PC-3 (cell line): ENCODE results near the gene SERAC1. TPM values are rescaled to one million over a fixed set of nuclear protein-coding genes. Genes with fewer than 3 reads are reported as not detected.
A peak's percentile ranks its signal among the peaks of the same experiment; 100 is the strongest.

ENCODE experiments used
- ATAC-seq: fragments of 200-7000 bp; cut with Tn5 transposase; 2 replicates; pipeline ENCODE4 v1.9.1; 2020; ENCODE audit warnings: mild to moderate bottlenecking, moderate library complexity
- BruUV-seq: library from RNA; stranded (reverse); fragments of 400-500 nt; replicated peaks from 2 replicates; lab custom pipeline; 2021; lab: Mats Ljungman, UMichigan
- CTCF ChIA-PET: fragments of 300-600 bp; sonication (Branson Sonifier 250); formaldehyde crosslinking; loops from one replicate; lab custom pipeline; 2022; ENCODE audit warnings: antibody characterized with exemption; lab: Charles Lee
- POLR2A ChIA-PET: fragments of 300-600 bp; sonication (Branson Sonifier 250); formaldehyde crosslinking; loops from one replicate; lab custom pipeline; 2022; ENCODE audit warnings: antibody characterized with exemption; ENCODE audit not compliant: unreplicated experiment; lab: Charles Lee
- DNase-seq: peaks from one replicate; pipeline ENCODE4 v3.0.0-alpha.2; 2015
- H2AFZ ChIP-seq: fragments of 300-600 bp; sonication (generic); 2 replicates; pipeline ENCODE4 v1.6.0; 2016; ENCODE audit warnings: antibody characterized with exemption, low read length
- H3F3A ChIP-seq: fragments of 300-600 bp; sonication (generic); one replicate; pipeline ENCODE4 v1.6.0; 2017; ENCODE audit warnings: antibody characterized with exemption, low read length, control low read depth, mild to moderate bottlenecking; ENCODE audit not compliant: unreplicated experiment
- H3K27ac ChIP-seq: fragments of 300-600 bp; sonication (generic); 2 replicates; pipeline ENCODE4 v1.5.1; 2016; ENCODE audit warnings: mild to moderate bottlenecking, low read length
- H3K27me3 ChIP-seq: fragments of 300-600 bp; sonication (generic); 2 replicates; pipeline ENCODE4 v1.6.1; 2016; ENCODE audit warnings: low read length, mixed read lengths
- H3K36me3 ChIP-seq: fragments of 300-600 bp; sonication (generic); 2 replicates; pipeline ENCODE4 v1.6.1; 2016; ENCODE audit warnings: low read depth, mixed run types, low read length, mixed read lengths
- H3K4me1 ChIP-seq: fragments of 300-600 bp; sonication (generic); 2 replicates; pipeline ENCODE4 v1.5.1; 2016; ENCODE audit warnings: low read length; ENCODE audit not compliant: insufficient read depth
- H3K4me2 ChIP-seq: fragments of 300-600 bp; sonication (generic); 2 replicates; pipeline ENCODE4 v1.6.0; 2016; ENCODE audit warnings: low read length
- H3K4me3 ChIP-seq: fragments of 300-600 bp; sonication (generic); 2 replicates; pipeline ENCODE4 v1.5.1; 2016; ENCODE audit warnings: mild to moderate bottlenecking, low read length, mixed read lengths
- H3K79me2 ChIP-seq: fragments of 300-600 bp; sonication (generic); 2 replicates; pipeline ENCODE4 v1.6.1; 2017; ENCODE audit warnings: low read length, mixed read lengths
- H3K9ac ChIP-seq: fragments of 300-600 bp; sonication (generic); 2 replicates; pipeline ENCODE4 v1.6.0; 2016; ENCODE audit warnings: mild to moderate bottlenecking, low read length
- H3K9me2 ChIP-seq: fragments of 300-600 bp; sonication (generic); replicated peaks from 2 replicates; pipeline ENCODE4 v1.6.1; 2016; ENCODE audit warnings: mixed run types, low read length, mixed read lengths
- H3K9me3 ChIP-seq: fragments of 300-600 bp; sonication (generic); 2 replicates; pipeline ENCODE4 v1.6.1; 2016; ENCODE audit warnings: low read length, mixed read lengths
- H4K20me1 ChIP-seq: fragments of 300-600 bp; sonication (generic); 2 replicates; pipeline ENCODE4 v1.6.1; 2016; ENCODE audit warnings: low read length, mixed read lengths
- EZH2 ChIP-seq: fragments of 300-600 bp; sonication (generic); IDR thresholded peaks from one replicate; pipeline ENCODE4 v1.6.1; 2017; ENCODE audit warnings: antibody characterized with exemption, mild to moderate bottlenecking, low read length; ENCODE audit not compliant: unreplicated experiment
- EZH2phosphoT487 ChIP-seq: fragments of 300-600 bp; sonication (generic); IDR thresholded peaks from 2 replicates; pipeline ENCODE4 v1.6.1; 2018; ENCODE audit warnings: mild to moderate bottlenecking, antibody characterized with exemption, low read length, borderline replicate concordance
- intact Hi-C: fragments of 100-400 bp; cut with micrococcal nuclease; formaldehyde crosslinking; loops from 2 replicates; pipeline ENCODE4 v1.9.0; 2023
- total RNA-seq: library from RNA; depleted of rRNA; stranded (reverse); fragments of >200 nt; gene quantifications from 2 replicates; pipeline ENCODE4 v1.2.3, GENCODE V29; 2014
- TF ChIP-seq, protein P1 (sequence below): fragments of 300-600 bp; sonication (generic); conservative IDR thresholded peaks from 2 replicates; pipeline ENCODE4 v1.5.1; 2017; ENCODE audit warnings: antibody characterized with exemption, low read depth, mild to moderate bottlenecking, low read length

SERAC1 gene
- total RNA-seq, 1 experiment from 2014 or later = 3.9 TPM

DNA sequence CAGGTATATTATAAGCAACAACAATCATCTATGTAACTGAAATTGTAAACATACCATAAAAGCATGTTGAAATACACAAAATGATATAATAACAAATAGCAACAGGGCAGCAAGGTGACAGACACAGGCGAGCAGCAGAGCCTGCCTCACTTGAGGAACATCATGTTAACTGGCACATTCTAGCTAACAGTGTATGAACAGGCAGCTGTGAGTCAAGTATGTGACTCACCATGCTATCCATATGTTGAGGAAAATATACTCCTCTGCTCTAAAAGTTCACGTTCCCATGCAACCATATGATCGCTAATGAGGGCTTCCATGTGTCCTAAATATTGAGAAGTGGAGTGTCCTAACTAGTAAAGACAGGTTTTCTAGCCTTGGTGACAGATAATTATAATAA lies 18.4 kb downstream of the SERAC1 start:
- ChIA-PET POLR2A (no interaction called here), CTCF (no interaction called here)
- H3F3A ChIP-seq = no peaks in the 10 kb centered on the region
- TF ChIP-seq EZH2phosphoT487 = no peak
- TF ChIP-seq EZH2 = no peak
- TF ChIP-seq, protein P1, sequence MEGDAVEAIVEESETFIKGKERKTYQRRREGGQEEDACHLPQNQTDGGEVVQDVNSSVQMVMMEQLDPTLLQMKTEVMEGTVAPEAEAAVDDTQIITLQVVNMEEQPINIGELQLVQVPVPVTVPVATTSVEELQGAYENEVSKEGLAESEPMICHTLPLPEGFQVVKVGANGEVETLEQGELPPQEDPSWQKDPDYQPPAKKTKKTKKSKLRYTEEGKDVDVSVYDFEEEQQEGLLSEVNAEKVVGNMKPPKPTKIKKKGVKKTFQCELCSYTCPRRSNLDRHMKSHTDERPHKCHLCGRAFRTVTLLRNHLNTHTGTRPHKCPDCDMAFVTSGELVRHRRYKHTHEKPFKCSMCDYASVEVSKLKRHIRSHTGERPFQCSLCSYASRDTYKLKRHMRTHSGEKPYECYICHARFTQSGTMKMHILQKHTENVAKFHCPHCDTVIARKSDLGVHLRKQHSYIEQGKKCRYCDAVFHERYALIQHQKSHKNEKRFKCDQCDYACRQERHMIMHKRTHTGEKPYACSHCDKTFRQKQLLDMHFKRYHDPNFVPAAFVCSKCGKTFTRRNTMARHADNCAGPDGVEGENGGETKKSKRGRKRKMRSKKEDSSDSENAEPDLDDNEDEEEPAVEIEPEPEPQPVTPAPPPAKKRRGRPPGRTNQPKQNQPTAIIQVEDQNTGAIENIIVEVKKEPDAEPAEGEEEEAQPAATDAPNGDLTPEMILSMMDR = no peak
- no peak overlapping the region for H3K9ac ChIP-seq
- H3K9me2 ChIP-seq = no peaks in the 10 kb centered on the region
- H3K4me2 ChIP-seq = 0 out of 2 replicates have a peak overlapping the region, but pooled peaks have one; percentile 46
- DNase-seq = peak; percentile 63
- peak; percentile 67 for ATAC-seq
- no peaks in the 10 kb centered on the region for H3K36me3 ChIP-seq
- H3K27ac ChIP-seq = peak overlapping the region; percentile 52
- H3K27me3 ChIP-seq = no peaks in the 10 kb centered on the region
- BruUV-seq = no TSS peak
- no peaks in the 10 kb centered on the region for H3K79me2 ChIP-seq
- no peak overlapping the region for H2AFZ ChIP-seq
- intact Hi-C loops = loop anchor here (2.0 kb wide), 1 partner anchor 17 kb away; no protein-coding TSS in a partner anchor
- peaks cover 28% of the 10 kb centered on the region for H3K4me1 ChIP-seq
- no peaks in the 10 kb centered on the region for H3K9me3 ChIP-seq
- H4K20me1 ChIP-seq = no peaks in the 10 kb centered on the region
- H3K4me3 ChIP-seq = no peak overlapping the region

DNA sequence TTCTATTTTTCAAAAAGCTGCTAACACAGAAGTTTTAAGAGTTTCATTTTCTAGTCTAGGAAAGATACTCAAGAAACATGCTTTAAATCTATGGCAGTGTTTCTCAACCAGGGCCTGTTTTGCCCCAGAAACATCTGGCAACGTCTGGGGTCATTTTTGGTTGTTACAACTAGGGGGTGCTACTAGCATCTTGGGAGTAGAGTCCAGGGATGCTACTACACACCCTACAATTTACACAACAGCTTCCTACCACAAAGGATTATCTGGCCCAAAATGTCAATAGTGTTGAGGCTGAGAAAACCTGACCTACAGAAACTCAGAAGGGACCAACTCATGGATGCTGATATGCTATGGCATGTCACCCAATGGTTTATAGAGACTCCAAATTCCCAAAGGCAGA lies 24.4 kb downstream of the SERAC1 start:
- no peak overlapping the region for H3K9ac ChIP-seq
- TF ChIP-seq, protein P1 = peak; percentile 55
- TF ChIP-seq EZH2 = no peak
- TF ChIP-seq EZH2phosphoT487 = no peak
- H2AFZ ChIP-seq = no peak overlapping the region
- H3K4me1 ChIP-seq = peaks cover 15% of the 10 kb centered on the region
- H3K36me3 ChIP-seq = no peaks in the 10 kb centered on the region
- BruUV-seq = no TSS peak
- intact Hi-C loops = no loop called here
- no peaks in the 10 kb centered on the region for H4K20me1 ChIP-seq
- no peaks in the 10 kb centered on the region for H3K27me3 ChIP-seq
- H3K9me3 ChIP-seq = no peaks in the 10 kb centered on the region
- H3F3A ChIP-seq = no peaks in the 10 kb centered on the region
- ATAC-seq (no peak), DNase-seq (peak; percentile 30)
- no peak overlapping the region for H3K4me3 ChIP-seq
- CTCF ChIA-PET = no interaction called here
- H3K27ac ChIP-seq = no peak overlapping the region
- H3K4me2 ChIP-seq = no peak overlapping the region
- POLR2A ChIA-PET = no interaction called here
- no peaks in the 10 kb centered on the region for H3K79me2 ChIP-seq
- no peaks in the 10 kb centered on the region for H3K9me2 ChIP-seq

DNA sequence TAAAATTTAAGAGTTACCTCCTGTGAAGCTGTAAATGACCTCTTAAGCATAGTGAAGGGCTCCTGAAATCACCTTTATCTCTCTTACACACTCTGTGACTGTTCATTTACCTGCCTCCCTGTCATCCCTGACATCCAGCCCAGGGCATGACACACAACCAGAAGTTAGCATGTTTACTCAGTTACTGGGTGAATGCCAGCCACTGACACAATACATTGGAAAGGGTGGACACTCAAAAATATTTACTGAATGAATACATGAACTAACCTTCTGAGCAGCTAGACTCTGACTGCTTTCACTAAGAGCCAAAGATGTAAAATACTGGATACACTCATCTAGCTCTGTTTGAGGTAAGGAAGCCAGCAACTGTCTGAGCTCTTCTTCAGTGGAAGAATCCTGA lies 25.3 kb downstream of the SERAC1 start:
- H2AFZ ChIP-seq = no peak overlapping the region
- H3K9me2 ChIP-seq = no peaks in the 10 kb centered on the region
- ATAC-seq (peak; percentile 96), DNase-seq (peak; percentile 96)
- POLR2A ChIA-PET = no interaction called here
- BruUV-seq = no TSS peak
- no peak overlapping the region for H3K4me2 ChIP-seq
- no peak overlapping the region for H3K9ac ChIP-seq
- no peak for TF ChIP-seq EZH2
- TF ChIP-seq, protein P1 = no peak
- no peak for TF ChIP-seq EZH2phosphoT487
- no peaks in the 10 kb centered on the region for H3F3A ChIP-seq
- peak overlapping the region; percentile 48; the same call in 1 of the 2 replicates for H3K27ac ChIP-seq
- no peaks in the 10 kb centered on the region for H4K20me1 ChIP-seq
- no peaks in the 10 kb centered on the region for H3K36me3 ChIP-seq
- no peaks in the 10 kb centered on the region for H3K9me3 ChIP-seq
- peaks cover 15% of the 10 kb centered on the region for H3K4me1 ChIP-seq
- H3K27me3 ChIP-seq = no peaks in the 10 kb centered on the region
- CTCF ChIA-PET = interaction anchor here (0.7 kb wide), 1 partner anchor 472 kb away, joined by 3 read pairs; no protein-coding TSS in a partner anchor
- no peaks in the 10 kb centered on the region for H3K79me2 ChIP-seq
- intact Hi-C loops = no loop called here
- no peak overlapping the region for H3K4me3 ChIP-seq
